HL-60 (cell line): ENCODE measurements around the gene GGTLC3.
"Not testable (repeated sequence)": the region's sequence is repeated elsewhere in the genome, so short reads cannot be mapped to it uniquely, and the experiment has no call there.

Experiments
- CTCF ChIP-seq: IDR thresholded peaks from one replicate; pipeline ENCODE4 v1.5.1; 2011; ENCODE audit warnings: low read length, control low read depth, inconsistent platforms; ENCODE audit not compliant: insufficient read depth
- GABPA ChIP-seq: IDR thresholded peaks from 2 replicates; pipeline ENCODE4 v1.6.1; 2012; ENCODE audit warnings: low read depth
- POLR2AphosphoS5 ChIP-seq: IDR thresholded peaks from 2 replicates; pipeline ENCODE4 v1.6.1; 2012; ENCODE audit warnings: low read depth

- TF ChIP-seq CTCF, POLR2AphosphoS5, GABPA: not testable (repeated sequence)
These were observed 26.7 kb upstream of the GGTLC3 start for GRCh38 chr22:18544615-18545014.
